ENCODE data around the gene PACSIN1.

The PACSIN1 gene

DNA sequence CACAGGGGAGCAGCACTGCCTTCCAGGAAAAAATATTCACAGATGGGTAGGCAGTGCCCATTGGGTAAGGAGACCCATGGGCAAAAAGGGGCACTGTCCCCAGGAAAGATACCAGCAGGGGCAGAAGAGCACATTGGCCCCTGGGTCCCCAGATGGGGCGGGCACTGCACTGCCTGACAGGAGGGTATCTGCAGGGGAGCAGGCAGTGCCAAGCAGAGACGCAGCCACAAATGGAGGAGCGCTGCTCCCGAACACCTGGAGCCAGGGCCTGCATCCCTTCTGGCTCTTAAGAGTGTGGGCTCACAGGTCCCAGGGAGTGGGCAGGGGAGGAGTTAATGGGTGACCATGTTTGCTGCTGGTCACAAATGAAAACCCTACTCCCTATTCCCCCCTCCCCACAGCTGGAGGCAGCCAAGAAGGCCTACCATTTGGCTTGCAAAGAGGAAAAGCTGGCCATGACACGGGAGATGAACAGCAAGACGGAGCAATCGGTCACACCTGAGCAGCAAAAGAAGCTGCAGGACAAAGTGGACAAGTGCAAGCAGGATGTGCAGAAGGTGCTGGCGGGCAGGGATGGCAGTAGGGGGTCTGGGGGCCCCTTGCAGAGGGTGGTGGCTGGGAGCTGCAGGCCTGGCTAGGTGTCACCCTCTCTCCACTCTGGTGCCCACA is 63.3 kb downstream of the PACSIN1 start:
- no peak for DNase-seq

DNA sequence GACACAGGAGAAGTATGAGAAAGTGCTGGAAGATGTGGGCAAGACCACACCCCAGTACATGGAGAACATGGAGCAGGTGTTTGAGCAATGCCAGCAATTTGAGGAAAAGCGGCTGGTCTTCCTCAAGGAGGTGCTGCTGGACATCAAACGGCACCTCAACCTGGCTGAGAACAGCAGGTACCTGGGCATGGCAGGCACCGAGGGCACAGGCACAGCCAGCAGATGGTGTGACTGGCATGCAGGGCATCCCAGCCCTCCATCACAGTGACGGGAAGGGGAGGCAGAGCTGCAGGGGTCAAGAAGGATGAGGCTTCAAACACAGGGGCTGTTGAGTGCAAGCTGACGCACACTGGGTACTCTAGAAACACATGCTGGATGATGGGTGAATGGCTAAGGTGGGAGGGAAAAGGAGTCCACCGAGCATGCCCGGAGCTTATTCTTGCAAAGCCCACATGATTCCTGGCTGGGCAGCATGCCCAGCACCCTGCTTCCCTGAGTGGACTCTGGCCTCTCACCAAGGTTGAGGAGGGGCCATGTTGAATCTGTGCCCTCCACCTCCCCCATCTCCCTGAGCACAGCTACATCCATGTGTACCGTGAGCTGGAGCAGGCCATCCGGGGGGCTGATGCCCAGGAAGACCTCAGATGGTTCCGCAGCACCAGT is 63.9 kb downstream of the PACSIN1 start:
- DNase-seq, result no peak

DNA sequence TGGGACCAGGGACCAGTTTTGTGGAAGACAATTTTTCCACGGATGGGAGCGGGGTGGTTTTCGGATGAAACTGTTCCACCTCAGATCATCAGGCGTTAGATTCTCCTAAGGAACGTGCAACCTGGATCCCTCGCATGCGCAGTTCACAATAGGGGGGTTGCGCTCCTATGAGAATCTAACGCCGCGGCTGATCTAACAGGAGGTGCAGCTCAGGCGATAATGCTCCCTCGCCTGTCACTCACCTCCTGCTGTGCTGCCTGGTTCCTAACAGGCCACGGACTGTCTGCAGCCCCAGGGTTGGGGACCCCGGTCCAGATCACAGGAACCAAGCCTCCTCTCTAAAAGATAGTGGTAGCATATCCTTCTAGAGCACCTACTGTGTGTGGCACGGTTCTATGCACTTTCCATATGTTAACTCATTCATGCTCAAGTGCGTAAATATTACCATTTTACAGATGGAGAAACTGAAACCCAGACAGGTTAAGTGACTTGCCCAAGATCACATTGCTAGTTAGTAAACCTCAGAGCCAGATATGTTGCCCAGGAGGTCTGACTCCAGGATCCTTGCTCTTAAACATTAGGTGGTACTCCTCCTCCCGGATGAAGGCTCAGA is 65.0 kb downstream of the PACSIN1 start:
- no peak for DNase-seq

DNA sequence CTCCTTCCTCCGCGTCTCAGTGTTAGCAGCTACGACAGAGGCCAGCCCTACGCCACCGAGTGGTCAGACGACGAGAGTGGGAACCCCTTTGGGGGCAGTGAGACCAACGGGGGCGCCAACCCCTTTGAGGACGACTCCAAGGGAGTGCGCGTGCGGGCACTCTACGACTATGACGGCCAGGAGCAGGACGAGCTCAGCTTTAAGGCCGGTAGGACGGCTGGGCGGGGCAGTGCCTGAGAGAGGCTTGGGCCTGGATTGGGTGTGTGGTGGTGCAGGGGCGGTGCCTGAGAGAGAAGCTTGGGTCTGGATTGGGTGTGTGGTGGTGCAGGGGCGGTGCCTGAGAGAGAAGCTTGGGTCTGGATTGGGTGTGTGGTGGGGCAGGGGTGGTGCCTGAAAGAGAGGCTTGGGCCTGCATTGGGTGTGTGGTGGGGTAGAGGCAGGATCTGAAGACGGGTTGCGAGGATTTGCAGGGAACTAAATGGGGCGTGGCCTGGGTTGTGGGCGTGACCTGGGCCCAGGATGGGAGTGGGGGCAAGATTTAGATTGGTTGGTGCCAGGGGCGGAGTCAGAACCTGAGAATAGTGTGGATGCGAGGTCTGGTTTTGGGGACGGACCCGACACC is 65.8 kb downstream of the PACSIN1 start:
- DNase-seq, result no peak

DNA sequence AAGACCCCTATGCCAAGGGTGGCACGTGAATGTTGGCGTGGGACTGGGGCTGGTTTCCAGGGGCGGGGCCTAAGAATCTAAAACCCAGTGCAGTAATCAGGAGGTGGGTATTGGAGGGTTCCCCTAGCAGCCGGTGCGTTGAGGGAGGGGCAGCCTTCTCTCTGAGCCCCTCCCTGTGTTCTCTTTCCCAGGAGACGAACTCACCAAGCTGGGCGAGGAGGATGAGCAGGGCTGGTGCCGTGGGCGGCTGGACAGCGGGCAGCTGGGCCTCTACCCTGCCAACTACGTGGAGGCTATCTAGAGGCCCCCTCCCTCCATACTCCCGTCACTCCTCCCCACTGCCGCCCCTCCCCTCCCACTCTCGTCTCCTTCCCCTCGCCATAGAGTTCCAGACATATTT is 66.4 kb downstream of the PACSIN1 start:
- DNase-seq, result no peak

DNA sequence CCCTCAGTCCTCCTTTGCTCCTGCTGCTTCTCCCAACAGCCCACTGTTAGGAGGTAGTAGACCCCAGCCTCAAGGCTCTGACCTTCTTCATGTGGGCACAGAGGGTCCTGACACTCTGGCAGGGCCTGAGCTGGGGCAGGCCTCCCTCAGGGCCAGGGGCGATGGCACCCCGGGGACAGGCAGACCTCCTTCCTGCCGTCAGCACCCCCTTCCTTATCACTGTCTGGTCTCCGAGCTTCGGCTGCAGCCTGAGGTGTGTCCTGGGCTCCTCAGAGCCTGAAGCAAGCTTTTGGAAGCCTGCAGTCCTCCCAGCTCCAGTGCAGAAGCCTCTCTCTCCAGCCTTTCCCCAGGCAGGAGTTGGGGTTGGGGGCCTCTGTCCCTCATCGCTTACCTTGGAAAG is 68.3 kb downstream of the PACSIN1 start:
- no peak for DNase-seq

DNA sequence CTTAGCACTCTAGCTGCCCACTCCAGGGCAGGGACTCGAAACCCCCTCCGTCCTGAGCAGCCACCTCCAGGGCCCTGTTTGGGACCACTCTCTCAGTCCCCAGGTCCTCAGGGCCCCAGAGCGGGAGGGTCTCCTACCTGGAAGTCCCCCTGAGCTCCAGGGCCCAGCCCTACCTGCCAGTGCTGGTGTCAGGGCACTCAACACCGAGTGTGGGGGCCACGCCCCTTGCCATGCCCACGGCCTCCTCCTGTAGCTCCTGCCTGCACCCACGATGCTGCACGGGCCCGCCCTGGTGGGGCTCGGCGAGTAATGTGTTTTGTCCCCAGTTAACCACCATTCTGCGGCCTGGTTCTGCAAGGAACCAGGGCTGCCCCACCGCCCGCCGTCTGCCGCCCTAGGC is 68.8 kb downstream of the PACSIN1 start:
- no peak for DNase-seq

DNA sequence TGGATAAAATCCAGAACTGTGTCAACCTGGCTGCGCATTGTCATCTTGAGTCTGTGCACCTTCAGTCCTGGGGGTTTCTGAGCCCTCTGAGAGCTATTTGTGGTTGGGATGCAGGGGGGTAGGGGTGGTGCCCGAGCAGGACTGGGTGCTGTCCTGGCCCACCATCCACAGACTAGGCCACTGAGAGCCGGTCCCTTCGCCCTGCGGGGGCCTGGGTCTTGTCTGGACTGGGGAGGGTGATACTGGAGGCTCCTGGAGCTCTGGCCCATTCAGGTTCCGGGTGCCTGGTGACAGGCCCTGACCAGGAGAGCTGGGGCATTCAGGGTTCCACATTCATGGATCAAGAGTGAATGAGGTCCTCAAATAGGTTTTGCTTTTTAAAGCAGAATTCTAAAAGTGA is 69.3 kb downstream of the PACSIN1 start:
- DNase-seq, result no peak

DNA sequence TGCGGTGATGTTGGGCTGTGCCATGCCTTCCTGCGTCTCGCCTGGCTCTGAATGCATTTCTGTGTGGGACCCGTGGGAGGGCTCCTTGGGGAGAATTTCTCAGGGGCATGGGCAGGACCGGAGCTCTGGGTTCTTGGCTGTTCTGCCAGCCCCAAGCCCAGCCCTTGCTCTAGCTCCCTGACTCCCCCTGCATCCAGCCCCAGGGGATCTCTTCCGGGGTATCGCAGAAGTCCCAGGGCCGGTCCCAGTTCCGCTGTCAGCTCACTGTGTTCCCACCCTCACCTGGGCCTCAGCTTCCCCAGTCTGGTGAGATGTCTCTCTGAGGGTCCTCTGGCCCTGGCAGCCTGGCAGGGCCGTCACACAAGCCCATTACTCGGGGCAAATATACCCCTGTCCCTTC is 69.8 kb downstream of the PACSIN1 start:
- no peak for DNase-seq

DNA sequence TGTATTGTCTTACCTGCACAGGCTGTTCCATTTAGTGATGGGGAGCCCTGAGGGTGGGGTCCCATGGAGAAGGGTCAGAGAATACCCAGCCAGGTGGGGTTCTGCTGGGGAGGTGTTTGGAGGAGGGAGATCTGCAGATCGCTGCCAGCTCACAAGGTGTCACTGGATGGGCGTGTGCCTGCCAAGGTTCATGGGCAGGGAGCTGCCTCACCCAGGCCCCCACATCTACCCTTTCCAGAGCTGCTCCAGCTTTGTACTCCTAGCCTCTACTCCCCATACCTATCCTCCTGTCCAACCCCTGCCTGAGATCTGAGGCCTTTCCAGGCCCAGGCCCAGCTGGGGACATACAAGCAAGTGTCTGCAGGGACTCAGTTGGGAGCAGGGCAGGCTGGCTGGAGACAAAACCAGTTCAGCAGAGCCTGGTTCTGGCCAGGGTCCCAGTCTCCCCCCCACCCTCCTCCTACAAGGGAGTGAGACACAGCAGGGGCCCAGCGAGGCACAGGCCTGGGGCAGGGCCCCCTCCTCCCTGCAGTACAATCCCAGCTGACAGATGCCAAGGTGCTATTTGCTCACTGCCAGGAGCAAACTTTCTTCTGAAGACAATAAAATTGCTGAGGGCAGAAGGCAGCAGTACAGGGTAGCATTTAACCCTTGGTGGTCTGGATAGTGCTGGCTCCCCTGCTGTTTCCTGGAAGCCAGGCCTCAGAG is 70.5 kb downstream of the PACSIN1 start:
- DNase-seq, result no peak

DNA sequence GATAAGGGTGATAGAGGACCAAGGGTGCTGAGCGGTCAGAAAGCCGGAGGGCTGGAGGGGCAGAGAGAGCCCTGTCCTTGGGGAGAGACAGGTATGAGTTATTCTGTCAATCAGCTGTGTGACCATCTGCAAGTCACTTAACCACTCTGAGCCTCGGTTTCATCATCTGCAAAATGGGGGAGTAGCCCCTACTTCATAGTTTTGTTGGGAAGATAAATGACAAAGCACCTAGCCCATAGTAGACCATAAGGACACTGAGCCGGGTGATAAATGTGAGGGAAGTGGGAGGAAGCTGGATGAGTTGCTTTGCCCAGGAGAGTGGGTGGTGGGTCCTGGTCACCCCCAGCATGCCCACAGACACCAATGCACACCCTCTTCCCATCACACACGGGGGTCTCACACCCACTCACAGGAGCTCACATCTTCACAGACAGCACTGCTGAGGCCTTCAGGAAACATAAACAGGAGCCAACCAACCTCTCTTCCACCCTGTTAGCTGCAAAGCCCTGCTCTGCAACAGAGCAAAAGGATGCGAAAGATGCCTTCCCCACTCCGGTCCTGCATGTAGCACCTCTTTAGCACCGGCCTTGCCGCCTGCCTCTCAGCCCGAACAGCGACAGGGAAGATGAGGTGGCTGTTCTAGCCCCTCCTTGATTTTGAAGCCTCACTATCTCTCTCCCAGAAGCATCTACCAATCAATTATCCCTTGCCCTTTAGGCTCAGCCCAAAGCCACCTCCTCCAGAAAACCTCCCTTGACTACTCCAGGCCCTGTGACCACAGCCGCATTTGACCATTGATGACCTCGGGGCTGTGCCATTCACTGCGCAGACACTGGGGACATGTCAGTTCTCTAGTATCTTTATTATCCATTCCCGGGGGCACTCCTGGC is 71.3 kb downstream of the PACSIN1 start:
- no peak for DNase-seq

DNA sequence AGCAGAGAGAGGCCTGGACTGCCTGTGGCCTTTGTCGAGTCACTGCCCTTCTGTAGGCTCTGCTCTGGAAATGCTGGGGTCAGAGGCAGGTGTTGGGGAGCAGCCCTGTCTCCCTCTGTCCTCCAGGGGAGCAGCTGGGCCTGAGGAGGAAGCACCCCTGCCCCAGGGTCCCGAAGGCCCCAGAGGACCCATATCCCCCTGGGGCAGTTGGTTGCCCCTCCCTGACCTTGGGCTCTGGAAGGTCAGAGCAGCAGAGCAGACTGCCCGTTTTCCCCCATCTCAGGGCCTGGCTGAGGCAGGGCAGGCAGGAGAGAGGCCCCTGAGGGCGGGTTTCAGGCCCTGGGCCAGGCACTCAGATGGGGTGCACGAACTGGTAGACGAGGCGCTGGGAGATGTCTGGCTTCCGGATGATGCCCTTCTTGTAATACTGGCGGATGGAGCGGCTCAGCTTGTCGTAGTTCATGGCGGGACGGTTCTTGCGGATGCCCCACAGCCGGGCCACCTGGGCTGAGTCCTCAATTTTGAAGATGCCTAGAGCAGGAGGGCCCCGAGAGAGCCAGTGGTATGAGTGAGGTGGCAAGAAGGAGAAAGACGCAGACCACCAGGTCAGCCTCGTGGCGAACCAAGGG is 72.2 kb downstream of the PACSIN1 start:
- no peak for DNase-seq

DNA sequence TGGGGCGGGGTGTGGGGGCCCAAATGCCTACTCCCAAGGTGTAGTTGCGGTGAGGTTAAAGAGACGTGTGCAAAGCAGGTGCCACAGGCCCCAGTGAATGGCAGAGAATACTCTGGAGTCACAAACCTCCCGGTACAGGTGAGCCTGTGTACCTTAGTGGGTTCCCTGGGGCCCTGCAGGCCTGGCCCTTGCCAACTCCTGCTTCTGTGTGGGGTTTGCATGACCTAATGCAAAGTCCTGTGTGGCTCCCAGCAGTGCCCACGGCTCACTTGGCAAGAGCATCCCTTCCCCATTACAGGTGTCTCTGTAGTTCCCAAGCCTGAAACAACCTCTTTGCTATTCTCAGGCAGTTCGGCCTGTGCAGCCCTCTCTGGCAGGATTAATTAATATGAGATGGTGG is 72.7 kb downstream of the PACSIN1 start:
- no peak for DNase-seq

DNA sequence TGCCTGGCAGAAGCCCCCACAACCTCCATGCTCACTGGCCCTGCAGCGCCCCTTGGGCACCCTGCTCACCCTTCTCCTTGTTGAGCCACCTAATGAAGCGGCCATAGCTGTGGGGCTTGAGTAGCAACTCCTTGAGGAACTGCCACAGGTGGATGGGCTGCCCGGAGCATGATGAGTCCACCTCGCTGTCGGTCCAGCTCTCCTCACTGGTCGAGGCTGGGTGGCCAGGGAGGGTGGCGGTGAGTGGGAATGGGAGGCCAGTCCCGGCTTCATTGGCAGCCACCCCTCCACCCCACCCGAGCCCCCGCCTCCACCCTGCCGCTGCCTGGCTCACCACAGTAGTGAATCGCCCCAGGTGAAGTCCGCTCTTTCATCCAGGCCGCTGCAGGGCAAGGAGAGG is 73.3 kb downstream of the PACSIN1 start:
- no peak for DNase-seq

DNA sequence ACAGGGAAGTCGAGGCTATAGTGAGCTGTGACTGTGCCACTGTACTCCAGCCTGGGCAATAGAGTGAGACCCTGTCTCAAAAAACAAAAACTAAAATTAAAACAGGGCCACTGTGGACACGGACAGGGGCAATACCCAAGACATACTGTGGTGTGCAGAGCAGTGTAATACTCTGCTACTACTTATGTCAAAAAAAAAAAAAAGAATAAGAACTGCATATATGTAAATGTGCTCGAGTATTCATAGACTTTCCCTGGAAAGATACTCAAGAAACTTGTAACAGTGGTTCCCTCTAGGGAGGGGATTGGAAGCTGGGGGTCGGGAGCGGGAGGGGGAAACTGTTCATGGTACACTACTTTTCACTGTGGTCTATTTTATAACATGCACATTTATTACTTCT is 74.3 kb downstream of the PACSIN1 start:
- DNase-seq, result no peak

DNA sequence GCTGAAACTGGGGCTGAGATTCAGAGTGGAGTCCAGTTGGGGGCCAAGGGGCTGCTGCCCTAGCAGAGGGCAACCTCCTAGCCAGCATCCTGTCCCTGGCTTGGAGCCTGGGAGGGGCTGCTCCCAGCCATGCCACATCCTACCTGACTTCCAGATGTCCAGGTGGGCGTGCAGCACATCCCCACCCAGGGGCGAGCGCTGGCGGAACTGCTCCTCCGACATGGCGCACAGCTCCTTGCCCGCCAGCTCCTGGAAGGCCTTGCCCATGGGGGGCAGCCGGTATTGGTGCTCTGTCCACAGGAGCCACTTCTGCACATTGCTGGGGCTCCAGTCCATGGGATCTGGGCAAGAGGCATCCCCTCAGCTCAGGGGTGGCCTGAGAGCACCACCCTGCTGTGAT is 75.0 kb downstream of the PACSIN1 start:
- DNase-seq, result no peak

DNA sequence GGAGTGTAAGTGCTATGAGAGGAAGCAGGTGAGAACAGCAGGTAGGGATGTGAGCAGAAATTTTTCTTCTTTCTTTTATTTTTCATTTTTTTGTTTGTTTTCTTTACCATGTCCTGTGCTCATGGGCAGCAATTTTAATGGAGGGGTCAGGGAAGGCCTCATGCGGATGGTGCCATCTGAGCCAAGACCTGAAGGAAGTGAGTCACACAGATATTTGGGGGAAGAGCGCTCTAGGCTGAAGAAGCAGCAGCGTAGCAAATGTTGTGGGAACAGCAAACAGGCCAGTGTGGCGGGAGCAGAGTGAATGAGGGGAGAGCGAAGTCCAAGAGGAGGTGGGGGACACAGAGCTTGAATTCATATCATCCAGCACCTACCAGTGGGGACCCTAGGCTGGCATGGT is 77.5 kb downstream of the PACSIN1 start:
- DNase-seq, result no peak

DNA sequence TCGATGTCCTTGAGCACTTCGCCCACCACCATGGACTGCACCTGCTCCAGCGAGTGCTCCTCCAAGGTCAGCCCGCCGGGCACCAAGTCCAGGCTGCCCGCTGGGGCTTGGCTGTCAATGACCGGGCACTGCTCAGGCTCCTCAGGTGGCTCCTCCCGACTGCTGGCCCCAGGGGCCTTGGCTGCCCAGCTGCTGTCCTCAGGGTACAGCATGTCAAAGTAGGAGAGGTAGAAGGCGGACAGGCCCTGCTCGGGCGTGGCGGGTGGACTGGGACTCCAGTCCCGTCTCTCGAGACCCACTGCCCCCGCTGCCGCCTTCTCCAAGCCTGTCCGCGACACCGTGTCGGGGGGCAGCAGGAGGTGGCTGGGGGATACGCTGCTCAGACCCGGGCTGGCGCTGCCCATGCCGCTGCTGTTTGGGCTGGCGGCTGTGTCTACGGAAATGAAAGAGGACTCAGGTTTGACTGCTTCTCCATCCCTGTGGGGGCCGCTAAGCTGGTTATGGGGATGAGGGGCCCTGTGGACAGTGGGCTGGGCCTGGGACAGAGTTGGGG is 78.3 kb downstream of the PACSIN1 start:
- no peak for DNase-seq

DNA sequence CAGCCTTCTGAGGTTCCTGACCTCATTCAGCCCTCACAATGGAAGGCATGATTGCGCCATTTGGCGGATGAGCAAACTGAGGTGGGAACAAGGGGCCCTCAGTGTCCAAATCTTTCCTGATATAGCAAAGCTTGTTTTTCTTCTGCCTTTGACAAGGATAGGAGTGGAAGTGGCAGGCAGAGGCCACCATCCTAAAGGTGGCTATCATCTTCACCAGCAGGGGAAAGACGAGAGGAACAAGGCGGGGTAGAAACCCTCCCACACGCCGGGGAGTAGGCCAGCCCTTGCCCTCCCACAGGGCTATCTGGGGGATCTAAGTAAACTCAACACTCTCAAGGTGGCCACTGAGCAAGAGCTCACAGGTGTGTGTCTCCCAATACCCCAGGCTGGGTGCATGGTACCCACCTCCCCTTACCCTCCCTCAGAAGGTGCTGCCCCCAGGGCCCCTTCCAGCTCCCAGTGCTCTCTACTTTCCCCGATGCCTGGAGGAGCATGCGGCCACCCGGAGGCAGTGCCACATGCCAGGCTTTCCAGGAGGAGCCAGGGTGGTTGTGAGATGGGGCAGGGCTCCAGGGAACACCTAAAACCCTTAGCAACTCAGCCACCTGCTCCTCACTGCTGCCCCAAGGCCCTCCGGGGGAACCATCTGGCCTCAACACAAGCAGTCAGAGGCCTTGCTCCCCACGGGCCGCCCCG is 79.0 kb downstream of the PACSIN1 start:
- no peak for DNase-seq

DNA sequence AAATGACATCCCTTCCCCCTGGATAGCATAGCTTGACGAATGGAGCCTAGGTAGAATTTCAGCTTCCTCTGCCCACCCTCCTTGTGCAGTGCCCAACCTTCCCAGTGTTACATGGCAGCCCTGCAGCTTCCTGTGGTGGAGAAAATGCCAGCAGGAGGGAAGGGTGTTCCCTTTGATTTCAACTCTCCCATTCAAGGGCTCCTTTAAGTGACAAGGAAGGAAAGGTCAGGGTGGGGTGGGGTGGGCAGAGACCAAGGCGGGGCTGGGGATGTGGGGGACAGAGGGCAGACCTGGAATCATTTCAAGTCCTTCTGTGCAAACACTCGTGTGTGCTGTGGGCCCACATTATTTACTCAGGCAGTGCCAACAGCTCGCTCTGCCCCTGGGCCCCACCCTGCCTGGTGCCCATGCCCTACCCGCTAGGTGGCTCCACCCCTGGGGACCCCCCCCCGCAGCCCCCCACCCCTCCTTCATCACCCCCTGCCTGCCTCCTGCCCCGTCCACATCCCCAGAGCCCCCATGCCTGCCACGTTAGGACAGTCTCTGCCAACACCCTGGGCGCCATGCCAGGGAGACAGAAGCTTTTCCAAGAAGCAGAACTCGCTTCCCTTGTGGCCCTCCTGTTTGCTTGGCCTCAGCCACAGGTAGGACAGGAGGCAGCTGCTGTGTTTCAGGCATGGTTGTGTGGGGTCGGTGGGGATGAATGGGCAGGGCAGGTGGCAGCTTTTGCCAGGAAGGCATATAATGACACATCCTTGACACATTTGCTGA is 80.9 kb downstream of the PACSIN1 start:
- no peak for DNase-seq

All from activated CD4-positive, alpha-beta T cell treated with anti-CD3 and anti-CD28 coated beads for 4 hours (primary cell).